HG03520 (cell line): ENCODE data around the gene ZNF341.

Experiments used
- ATAC-seq: cut with Tn5 transposase; IDR thresholded peaks from one replicate; pipeline ENCODE4 v1.9.1; 2021; ENCODE audit warnings: mild to moderate bottlenecking, moderate library complexity; ENCODE audit not compliant: unreplicated experiment

The ZNF341 gene

DNA sequence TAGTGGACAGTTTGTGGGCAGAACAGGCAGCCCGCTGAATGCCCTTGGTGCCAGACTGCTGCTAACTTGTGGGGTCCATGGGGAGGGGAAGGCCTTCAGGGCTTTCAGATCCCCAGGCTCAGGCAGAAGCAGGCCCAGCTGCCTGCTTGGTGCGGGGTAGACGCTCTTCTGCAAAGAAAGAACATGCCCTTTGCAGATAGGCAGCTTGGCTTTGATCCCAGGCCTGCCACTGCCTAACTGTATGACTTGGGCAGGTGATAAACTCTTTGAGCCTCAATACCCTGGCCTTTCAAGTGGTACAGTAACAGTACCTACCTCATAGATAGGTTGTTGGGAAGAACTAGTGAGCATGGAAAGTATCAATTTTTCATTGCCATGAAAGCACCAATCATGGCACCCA is 107.8 kb downstream of the ZNF341 start:
- ATAC-seq = no peak

- ATAC-seq = no peak
These were observed 108.4 kb downstream of the ZNF341 start for GRCh38 chr20:33840160-33840559.

DNA sequence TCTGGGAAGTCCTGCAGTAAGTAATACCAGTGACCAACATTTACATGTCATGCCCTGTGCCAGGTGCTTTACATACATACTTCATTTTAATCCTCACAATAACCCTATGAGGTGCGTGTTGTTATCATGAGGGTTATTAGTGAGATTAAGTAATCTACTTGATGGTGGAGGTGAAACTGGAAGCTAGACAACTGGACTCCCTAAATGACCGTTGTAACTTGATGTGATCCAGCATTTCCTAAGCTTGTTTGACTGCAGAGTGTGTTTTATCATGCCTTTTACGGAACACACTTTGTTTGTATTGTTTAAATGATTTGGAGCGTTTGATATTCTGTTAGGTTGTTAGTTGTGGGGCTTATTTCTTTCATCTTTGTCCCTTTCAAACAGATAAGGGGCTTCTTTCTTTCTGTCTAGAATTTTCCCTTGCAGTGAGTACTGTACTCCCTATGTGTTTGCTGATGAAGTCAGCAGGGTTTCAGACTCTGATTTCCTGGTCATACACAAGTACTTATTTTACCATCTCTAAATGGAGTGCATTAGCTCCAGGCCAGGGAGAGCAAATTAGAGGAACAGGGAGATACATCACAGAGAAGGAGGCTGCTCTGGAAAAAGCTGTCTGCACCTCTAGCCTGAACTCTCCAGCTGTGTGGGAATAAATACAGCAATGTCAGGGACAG is 109.1 kb downstream of the ZNF341 start:
- ATAC-seq = no peak

DNA sequence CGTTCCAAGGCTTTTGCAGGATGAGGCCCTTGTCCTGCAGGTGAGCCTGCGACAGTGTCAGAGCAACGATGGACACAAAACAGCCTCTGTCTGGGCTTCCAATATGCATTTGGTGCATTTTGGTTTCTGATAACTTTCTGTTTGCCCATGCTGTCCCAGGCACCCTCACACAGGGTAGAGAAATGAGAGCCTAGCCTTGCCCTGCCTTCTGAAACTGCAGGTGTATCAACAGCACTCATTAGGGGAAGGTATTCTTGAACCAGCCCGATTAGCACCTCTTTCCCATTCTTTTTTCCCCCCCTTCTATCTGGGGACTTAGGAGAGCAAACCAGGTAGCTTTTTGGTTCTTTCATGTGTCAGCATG is 109.6 kb downstream of the ZNF341 start:
- ATAC-seq = no peak
